ENCODE results near the gene DPP9.

Gene DPP9

DNA sequence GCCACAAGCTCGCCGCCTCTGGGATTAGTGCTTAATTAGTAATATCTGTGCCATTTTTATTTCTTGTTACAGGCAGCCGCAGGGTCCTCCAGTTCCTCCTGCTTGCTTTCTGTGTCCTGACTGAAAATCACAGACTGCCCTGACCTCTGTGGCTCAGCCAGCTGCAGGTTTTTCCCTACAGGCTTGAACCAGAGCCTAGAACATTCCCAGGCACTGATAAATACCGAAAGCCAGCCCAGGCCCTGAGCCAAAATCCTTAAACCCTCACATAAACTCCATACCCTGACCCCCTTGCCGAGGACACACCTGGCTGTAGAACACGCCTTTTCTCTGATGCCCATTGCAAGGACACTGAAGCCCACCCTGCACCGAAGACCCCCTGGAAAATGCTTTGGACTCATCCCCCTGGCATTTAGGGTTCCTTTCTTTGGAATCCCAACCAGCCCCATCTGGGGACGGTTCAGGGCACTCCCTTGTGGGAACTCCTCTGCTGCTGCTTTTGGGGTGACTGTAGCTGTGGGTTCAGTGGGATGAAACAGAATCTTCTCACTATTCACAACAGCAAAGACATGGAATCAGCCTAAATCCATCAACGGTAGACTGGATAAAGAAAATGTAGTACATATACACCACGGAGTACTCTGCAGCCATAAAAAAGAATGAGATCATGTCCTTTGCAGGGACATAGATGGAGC lies 15.5 kb downstream of the DPP9 start:
- DNase-seq, result no peak

DNA sequence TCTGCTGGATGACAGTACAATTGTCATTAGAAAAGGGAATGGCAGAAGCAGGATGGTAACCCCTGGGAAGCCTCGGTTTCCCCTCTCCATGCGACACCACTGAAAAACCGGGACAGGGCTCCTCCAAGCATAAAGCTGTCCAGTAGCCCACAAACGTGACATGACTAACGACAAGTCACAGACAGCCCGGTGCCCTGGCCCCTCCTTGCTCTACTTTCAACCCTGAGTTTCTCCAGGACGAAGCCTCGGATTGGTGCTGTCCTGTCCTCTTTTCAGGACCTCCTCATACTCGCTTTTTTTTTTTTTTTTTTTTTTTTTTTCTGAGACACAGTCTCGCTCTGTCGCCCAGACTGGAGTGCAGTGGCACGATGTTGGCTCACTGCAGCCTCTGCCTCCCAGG lies 16.3 kb downstream of the DPP9 start:
- DNase-seq, result no peak

DNA sequence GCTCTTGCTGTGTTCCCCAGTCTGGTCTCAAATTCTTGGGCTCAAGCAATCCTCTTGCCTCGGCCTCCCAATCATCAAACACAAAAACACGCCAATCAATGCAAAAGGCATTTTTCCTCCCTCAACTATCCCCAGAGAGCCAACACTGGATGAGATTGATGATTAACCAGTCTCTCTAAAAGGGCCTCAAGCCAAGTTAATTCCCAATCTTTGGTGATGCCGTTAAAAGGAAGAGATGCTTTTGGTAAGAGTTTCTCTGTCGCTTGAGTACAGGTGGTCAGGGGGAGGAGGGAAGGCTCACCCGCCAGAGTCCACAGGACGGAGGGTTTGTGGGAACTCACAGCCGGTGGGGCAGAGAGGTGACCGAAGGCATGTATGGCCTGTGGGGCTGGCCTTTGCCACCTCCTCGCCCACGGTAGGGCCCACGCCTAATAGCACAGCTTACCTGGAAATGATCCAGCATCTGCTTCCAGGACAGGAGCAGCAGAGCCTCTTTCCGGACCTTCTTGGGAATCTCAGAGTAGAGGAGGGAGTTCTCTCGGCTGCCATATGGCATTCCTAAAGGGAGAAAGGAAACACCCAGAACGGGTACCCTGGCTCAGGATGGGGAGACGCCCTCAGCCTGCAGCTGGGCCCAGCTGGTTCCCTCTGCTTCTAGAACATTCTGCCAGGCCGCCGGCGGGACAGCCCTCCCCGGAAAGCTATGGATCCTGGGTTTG lies 18.1 kb downstream of the DPP9 start:
- no peak for DNase-seq

DNA sequence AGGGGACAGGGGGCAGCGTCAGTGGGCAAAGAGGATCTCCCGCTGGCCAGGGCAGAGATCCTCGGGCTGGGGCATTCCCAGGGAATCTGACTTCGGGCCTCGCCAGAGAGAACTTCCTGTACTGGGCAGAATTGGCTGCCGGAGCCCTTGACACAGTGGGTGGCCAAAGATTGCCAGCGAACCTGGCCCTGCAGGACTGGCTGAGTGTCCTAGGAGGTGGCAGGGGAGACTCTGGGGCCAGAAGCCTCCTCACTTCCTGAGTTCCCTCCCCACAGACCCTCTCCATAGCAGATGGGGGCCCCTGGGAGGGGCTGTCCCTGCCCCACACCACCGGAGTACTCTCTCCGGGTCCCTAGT lies 19.3 kb downstream of the DPP9 start:
- no peak for DNase-seq

DNA sequence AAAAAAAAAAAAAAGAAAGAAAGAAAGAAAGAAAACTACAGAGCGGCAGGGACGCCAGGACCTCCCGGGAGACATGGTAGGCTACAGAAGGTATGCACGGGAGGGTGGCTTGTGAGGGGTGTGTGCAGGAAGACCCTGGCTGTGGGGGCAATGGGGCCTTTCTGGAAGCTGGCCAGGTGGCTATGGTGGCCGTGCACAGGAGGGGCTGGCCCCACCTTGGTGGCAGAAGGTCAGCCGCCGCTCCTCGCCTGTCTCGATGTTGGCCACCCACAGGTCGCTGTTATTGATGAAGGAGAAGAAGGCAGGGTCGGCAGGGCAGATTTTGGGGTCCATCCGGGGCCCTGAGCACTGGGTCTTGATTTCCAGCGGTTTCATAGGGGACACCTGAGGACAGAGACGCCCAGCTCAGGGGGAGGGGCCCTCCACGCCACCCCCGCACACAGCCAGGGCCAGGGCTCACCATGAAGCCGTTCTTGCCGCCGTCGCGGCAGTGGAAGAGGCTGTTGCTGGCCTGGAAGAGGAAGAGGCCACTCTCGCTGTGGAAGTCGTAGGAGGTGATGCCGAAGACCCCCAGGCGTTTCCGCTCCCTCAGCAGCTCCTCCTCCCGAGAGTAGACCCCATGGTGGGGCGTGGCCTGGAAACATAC lies 19.8 kb downstream of the DPP9 start:
- no peak for DNase-seq

DNA sequence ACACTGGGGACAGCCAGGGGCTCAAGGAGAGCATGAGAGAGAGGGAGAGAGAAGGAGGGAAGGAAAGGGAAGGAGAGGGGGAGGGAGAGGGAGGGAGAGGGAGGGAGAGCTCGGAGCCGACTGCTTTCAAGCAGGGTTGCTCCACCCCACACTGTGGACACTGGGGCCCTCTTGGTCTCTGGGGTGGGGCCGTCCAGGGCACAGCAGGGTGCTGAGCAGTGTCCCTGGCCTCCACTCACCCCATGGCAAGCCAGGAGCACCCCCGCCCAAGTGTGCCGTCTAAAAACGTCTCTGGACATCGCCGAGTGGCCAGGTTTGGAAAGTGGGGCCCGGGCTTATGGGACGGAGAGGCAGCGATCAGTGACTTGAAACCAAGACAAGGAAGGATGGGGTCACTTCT lies 20.9 kb downstream of the DPP9 start:
- no peak for DNase-seq

DNA sequence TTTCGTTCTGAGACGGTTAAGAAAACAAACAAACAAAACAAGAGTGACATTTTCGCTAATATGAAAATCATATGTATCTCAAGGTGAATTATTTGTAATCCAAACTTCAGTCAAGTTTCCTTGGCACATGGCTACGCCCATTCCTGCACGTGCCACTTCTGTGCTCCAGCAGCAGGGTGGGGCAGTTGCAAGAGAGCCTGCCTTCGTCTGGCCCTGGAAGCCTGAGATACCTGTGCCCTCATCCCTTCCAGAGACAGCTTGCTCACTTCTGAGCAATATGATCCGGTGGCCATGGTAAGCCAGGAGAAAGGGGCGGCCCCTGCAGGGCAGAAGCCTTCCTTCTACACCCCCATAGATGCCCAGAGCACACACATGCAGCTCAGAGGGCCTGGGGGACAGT lies 22.1 kb downstream of the DPP9 start:
- no peak for DNase-seq

DNA sequence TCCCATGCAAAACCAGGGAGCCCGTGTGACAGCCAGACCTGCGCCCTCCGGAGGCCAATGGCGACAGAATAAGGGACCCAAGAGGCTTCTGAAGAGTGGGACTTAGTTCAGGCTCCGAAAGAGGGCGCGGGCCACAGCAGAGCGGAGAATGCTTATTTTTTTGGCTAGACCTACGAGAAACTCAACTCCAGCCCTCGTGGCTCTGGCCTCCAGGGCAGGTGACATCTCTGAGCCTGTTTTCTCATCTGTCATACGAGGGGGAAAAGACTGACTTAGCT lies 23.0 kb downstream of the DPP9 start:
- no peak for DNase-seq

DNA sequence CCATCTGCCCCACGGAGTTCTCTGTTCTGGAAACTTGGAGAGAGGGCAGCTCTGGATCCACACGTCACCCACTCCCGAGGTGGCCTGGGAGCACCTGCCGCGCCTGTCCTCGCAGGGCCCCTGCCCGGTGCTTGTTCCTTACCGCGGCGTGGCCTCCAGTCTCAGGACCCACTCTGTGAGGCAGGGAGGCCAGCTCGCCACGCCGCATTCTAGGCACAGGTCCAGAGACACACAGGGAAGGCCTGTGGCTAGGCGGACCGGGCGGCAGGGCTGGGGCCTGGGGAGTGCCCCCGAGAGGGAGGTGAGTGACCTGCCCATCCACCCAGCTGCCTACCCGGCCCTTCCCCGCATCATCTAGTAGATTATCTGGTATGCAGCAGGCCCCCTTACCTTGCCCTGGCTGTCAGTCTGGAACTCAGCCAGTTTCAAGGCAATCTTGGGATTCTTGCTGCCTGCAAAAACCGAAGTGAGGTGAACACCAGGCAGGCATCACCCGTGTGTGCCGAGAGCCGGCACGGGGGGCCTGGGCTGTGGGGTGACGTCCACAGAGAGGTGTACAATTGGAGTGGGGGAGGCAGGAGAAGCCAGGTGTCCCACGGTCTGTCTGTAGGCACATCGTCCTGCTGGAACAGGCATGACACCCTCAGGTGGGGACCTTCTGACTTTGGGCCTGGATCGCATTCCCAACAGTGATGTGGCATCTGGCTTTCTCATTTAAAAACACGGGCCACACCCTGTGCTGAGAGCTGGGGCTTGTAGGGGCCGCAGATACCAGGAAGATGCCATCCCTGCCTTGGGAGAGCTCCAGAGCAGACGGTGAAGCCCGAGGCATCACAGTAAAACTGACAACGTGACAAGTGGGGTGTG lies 23.6 kb downstream of the DPP9 start:
- no peak for DNase-seq

DNA sequence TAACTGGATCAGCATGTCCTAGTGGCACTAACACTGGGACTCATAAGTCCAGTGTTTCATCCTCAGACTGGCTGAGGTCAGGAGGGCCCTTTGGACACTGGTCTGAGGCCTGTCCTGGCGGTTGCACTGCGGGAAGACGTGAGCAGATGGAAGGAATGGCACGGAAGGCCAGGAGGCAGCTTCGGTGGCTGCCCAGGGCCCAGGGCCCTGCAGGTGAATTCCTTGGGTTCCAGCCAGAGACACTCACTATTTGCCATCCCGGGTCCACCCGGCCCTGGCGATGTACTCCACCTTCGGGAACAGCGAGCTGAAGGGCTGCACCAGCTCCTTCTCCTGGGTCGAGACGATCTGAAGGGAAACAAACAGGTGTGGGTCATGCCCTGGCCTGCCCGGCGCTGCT lies 26.3 kb downstream of the DPP9 start:
- DNase-seq, result no peak

DNA sequence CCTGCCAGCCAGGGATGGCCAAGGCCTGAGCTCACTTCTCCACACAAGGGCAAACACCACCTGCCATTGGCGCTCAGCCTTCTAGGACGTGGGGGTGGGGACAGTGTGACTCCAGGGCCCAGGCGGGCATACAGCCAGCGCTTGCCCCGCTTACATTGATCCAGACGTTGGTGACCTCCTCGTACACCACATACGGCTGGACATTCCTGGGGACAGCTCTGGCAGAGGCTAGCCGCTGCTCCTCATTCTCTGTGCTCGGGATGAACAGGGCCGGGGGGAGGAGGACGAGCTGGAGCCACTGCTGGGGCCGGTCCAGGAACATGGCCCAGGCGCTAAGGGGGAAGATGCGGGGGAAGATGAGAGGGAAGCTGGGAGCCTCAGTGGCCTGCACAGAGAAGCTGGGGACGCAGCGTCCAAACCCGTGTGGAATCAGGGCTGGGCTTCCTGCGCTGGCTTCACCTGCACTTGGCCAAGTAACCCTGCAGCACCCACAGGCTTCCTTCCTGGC lies 28.4 kb downstream of the DPP9 start:
- no peak for DNase-seq

DNA sequence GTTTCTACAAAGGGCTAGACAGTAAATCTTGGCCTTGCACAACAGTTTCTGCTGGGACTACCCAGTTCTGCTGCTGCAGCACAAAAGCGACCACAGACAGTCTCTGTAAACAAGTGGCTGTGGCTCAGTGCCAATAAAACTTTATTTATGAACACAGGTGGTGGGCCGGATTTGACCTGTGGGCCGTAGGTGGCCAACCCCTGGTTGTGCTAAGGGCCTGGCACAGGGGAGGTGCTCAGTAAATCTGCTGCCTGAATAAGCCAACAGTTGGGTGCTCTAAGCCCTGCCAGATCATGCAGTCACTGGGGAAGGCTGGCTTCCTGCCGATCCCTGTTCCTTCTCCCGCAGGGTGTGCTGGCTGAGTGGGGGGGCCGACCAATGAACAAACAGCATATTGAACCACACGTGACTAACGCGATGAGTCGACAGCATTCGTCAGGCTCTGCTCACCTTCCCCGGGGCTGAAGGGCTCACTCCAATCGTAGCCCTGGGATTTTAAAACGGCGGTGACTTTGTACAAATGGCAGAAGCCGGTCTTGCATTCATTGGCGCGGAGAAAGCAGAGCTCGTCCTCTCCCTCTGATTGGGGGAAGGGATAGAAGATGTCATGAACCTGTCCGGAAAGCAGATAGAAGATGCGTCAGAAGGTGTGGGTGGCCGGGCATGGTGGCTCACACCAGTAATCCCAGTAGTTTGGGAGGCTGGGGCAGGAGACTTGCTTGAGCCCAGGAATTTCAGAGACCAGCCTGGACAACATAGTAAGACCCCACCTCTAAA lies 29.2 kb downstream of the DPP9 start:
- no peak for DNase-seq

DNA sequence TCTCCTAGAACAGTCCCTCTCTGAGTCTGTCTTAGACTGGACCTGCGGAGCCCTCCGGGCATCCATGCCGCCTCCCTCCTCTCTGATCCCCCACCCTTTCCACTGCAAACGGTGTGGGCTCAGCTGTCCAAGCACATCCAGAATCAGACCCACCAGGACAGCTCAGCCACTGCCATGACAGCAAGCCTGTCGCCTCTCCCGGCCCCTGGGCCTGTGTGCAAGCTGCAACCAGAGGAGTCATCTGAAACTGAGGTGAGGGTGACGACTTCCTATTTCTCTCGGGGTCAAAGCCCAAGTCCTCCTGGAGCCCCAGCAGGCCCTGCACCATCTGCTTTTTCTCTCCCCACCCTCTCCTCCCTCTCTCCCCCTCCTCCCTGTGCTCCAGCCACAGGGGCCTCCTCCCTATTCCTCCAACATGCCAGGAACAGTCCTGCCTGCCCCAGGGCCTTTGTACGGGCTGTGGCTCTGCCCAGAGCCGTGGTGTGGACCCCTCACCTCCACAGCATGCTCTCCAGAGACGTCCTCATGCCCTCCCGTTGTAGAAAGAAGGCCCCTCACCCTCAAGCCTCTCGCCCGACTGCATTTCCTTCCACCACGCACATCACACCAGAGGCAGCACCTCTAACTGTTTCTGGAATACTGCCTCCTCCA lies 30.0 kb downstream of the DPP9 start:
- no peak for DNase-seq

DNA sequence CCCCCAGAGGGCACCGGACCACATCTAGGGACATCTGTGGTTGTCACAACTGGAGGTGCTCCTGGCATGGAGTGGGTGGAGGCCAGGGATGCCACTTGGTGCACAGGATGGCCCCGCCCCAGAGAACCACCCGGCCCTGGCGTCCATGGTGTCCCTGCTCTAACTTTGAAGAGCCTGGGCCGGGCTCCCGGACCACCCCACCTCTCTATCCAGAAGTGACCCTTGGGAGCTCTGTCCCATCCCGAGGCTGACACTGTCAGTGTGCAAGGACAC lies 30.6 kb downstream of the DPP9 start:
- no peak for DNase-seq

DNA sequence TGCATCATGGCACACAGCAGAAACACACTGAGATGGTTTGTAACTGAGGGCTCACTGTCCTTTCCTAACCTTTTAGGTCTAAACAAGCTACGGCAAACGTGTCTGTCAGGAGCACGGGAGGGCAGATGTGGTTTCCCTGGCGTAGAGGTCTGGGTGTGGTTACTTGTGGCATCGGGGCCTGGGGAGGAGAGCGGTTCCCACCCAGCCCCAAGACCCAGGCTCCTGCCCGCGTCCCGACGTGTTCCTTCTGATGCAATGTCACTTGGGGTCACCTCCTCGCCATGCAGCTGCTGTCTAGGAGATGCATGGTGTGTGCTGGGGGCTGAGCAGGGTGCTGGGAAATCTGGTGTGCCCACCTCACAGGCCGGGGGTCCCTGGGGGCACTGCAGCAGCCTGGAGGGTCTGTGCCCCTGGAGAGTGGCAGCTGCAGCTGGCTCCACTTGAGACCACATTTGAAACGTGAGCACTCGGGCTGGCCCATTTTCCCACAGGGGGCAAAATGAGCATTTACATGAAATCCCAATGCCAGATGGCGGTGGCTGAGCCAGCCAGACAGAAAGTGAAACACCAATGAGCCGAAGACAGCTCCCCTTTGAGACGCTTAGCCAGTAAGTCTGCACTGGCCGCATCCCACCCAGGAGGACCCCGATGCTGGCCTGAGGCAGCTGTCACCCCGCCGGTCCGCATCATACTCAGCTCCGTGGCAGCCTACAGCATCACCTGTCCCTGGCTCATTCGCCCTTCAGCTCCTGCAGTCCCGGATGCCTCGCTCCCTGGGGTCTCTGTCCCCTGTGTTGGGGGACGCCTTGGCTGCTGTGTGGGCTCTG lies 31.2 kb downstream of the DPP9 start:
- no peak for DNase-seq

DNA sequence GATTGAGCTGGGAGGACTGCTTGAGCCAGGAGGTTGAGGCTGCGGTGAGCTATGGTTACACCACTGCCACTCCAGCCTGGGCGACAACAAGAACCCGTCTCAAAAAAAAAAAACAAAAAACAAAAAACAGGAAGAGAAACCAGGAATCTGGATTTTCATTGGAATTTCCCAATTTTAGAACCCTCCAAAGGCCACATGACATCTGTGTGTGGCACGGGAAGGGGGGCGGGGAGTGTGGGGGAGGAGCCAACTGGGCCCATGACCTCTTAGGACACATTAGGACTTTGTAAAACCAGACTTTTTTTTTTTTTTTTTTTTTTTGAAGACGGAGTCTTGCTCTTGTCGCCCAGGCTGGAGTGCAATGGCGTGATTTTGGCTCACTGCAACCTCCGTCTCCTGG lies 32.3 kb downstream of the DPP9 start:
- DNase-seq, result no peak

DNA sequence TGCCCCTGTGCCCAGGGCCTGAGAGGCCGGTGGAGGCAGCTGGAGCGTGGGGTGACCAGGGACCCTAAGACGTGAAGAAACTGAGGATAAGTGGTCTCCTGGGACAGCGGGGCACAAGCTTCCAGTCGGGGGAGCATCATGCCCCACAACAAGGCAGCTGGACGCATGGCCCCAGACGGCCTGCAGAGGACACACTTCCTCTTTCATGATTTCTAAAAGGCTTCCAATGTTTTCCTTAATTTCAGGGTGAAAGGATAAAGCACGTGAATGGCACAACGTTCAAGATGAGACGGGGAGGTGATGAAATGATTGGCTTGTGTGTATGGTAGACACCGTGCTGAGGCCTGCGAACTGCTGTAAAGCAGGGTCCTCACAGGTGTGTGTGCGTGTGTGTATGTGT lies 33.3 kb downstream of the DPP9 start:
- no peak for DNase-seq

DNA sequence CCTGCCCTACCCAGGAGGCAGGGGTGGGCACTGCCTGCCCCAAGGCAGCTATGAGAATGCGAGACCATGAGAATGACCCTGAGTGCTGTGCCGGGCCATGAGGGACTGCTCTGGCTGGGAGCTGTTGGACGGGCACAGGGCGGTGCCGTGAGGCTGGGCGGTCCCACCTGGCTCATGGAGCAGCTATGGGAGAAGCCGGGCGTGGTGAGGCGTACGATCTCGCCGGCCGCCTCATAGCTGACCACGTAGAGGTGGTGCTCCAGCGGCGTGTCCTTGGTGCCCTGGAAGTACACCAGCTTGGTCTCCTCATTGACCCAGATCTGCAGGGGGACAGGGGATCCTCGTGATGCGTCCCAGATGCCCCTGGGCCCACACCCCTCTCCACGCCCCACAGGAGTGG lies 34.2 kb downstream of the DPP9 start:
- no peak for DNase-seq

DNA sequence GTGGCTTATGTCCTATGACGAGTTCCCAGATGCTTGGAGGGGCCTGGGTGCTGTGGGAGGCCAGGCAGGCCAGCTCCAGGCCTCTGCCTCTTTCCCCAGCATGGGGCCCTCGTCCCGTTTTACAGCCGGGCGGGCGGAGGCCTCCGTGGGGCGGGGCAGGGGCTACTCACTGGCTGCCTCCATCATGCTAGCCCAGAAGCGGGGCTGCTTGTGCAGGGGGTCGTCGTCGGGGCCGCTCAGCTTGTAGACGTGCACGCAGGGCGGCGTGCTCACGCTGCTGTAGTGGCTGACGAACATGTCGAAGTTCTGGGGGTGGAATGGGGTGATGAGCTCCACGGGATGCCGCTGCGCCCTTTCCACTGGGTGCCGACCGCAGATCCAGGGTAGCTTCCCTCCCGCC lies 35.1 kb downstream of the DPP9 start:
- DNase-seq, result no peak

DNA sequence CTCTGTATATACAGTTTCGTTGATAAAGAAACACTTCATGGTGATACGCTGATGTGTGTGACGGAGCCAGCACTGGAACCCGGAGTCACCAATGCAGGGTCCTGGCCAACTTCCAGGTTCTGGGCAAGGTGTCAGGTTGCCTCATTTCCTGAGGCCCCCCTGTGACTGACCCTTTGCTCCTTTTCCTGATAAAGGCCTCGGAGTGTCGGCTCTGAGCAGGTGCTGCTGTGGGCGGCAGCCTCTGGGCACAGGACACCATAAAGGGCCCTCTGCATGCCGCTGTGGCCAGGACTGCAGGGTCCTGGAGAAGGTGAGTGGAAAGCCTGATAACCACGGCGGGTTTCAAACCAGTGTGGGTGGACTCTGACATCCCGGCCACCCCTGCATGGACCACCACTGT lies 36.2 kb downstream of the DPP9 start:
- DNase-seq, result no peak

DNA sequence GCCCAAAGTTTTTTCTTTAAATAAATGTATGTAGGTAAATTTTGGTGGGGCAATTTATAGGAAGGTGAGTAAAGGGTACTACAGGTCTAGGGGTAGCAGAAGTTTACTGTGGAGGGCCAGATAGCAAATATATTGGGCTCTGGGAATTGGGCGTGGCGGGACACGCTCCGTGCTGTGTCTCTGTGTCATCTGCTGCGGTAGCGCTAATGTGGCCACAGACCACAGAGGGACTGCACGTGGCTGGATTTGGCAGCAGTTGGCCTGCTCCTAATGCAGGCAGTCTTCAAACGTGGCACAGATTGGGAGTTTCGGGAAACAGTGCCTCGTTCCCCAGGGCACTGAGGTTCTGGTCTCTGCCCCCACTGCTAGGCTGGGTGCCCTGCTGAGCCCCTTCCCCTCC lies 36.9 kb downstream of the DPP9 start:
- no peak for DNase-seq
